ENCODE results near the gene RNF26.

The RNF26 gene

GRCh38 chr11:119322921-119323531, 11.3 kb upstream of the RNF26 start:
- ChIA-PET CTCF (interaction anchor here (0.6 to 15.8 kb wide), 46 partner anchors 8 to 305 kb away, joined by 3 to 151 read pairs (median 5); partner anchors contain the start of genes C1QTNF5, C2CD2L, CBL and RNF26), POLR2A (interaction anchor here (1.4 kb wide), 1 partner anchor 11 kb away, joined by 5 read pairs; the partner anchor contains the start of gene RNF26)
- Histone ChIP-seq H3K4me3 (ENCODE audit: low read depth, low read length) (no peak overlapping the region), H3K9me3 (ENCODE audit: control insufficient read depth, insufficient read depth, low read depth, low read length) (no peaks in the 10 kb centered on the region), H3K36me3 (ENCODE audit: control insufficient read depth in 2 of 2, insufficient read depth in 1 of 2, low read length in 2 of 2) (no peaks in the 10 kb centered on the region), H3K4me1 (ENCODE audit: control insufficient read depth, insufficient read depth, low read length) (no peaks in the 10 kb centered on the region; the same call in 1 of the 2 replicates), H3K27ac (ENCODE audit: extremely low read depth, low read depth, low read length) (no peak overlapping the region)
- TF ChIP-seq ZNF174 (tag by site-specific recombination; IDR thresholded peaks at IDR 0.05) = no peak
- TF ChIP-seq, protein P1, sequence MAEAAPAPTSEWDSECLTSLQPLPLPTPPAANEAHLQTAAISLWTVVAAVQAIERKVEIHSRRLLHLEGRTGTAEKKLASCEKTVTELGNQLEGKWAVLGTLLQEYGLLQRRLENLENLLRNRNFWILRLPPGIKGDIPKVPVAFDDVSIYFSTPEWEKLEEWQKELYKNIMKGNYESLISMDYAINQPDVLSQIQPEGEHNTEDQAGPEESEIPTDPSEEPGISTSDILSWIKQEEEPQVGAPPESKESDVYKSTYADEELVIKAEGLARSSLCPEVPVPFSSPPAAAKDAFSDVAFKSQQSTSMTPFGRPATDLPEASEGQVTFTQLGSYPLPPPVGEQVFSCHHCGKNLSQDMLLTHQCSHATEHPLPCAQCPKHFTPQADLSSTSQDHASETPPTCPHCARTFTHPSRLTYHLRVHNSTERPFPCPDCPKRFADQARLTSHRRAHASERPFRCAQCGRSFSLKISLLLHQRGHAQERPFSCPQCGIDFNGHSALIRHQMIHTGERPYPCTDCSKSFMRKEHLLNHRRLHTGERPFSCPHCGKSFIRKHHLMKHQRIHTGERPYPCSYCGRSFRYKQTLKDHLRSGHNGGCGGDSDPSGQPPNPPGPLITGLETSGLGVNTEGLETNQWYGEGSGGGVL (tag by site-specific recombination; IDR thresholded peaks at IDR 0.05) = no peak
- TF ChIP-seq ZNF239 (tag by site-specific recombination; IDR thresholded peaks at IDR 0.05) = no peak
- no peak for TF ChIP-seq ZNF514 (tag by site-specific recombination; IDR thresholded peaks at IDR 0.05)
- TF ChIP-seq ZBTB8A (tag by site-specific recombination; IDR thresholded peaks at IDR 0.05) = no peak
- TF ChIP-seq, protein P2, sequence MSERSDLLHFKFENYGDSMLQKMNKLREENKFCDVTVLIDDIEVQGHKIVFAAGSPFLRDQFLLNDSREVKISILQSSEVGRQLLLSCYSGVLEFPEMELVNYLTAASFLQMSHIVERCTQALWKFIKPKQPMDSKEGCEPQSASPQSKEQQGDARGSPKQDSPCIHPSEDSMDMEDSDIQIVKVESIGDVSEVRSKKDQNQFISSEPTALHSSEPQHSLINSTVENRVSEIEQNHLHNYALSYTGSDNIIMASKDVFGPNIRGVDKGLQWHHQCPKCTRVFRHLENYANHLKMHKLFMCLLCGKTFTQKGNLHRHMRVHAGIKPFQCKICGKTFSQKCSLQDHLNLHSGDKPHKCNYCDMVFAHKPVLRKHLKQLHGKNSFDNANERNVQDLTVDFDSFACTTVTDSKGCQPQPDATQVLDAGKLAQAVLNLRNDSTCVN (tag by site-specific recombination; optimal IDR thresholded peaks at IDR 0.05) = no peak
- TF ChIP-seq IKZF3 (tag by site-specific recombination; IDR thresholded peaks at IDR 0.05) = no peak
- no peak for TF ChIP-seq SP7 (tag by site-specific recombination; IDR thresholded peaks at IDR 0.05)
- no peak for TF ChIP-seq ZBTB17 (tag by site-specific recombination; IDR thresholded peaks at IDR 0.05)
- TF ChIP-seq ZIC2 (tag by site-specific recombination; IDR thresholded peaks at IDR 0.05) = no peak
- TF ChIP-seq ZNF121 (tag by site-specific recombination; IDR thresholded peaks at IDR 0.05) = no peak

- H3K4me3 ChIP-seq (ENCODE audit: low read depth, low read length) = no peak overlapping the region
- ChIA-PET POLR2A (interaction anchor here (1.0 to 1.4 kb wide), 3 partner anchors 11 to 229 kb away, joined by 3 to 5 read pairs (median 4); partner anchors contain the start of gene RNF26), CTCF (interaction anchor here (0.6 to 15.8 kb wide), 55 partner anchors 9 to 1312 kb away, joined by 3 to 151 read pairs (median 5); partner anchors contain the start of genes C1QTNF5, C2CD2L, CBL and RNF26)
- no peaks in the 10 kb centered on the region; the same call in 1 of the 2 replicates for H3K4me1 ChIP-seq (ENCODE audit: control insufficient read depth, insufficient read depth, low read length)
- H3K9me3 ChIP-seq (ENCODE audit: control insufficient read depth, insufficient read depth, low read depth, low read length) = no peaks in the 10 kb centered on the region
- no peak overlapping the region for H3K27ac ChIP-seq (ENCODE audit: extremely low read depth, low read depth, low read length)
- no peaks in the 10 kb centered on the region for H3K36me3 ChIP-seq (ENCODE audit: control insufficient read depth in 2 of 2, insufficient read depth in 1 of 2, low read length in 2 of 2)
- peak; percentile 17; the same call in 1 of the 2 replicates for TF ChIP-seq TRIM28 (IDR thresholded peaks at IDR 0.05; ENCODE audit: borderline replicate concordance, low read length)
- no peak for TF ChIP-seq ZNF658 (tag by site-specific recombination; IDR thresholded peaks at IDR 0.05)
- no peak for TF ChIP-seq ZSCAN5A (tag by site-specific recombination; IDR thresholded peaks at IDR 0.05)
- TF ChIP-seq ZSCAN30 (tag by site-specific recombination; IDR thresholded peaks at IDR 0.05) = peak; percentile 29; the same call in 1 of the 2 replicates
- no peak for TF ChIP-seq ZBTB21 (tag by site-specific recombination; IDR thresholded peaks at IDR 0.05)
- peak; percentile 55 for TF ChIP-seq EGR2 (tag by site-specific recombination; IDR thresholded peaks at IDR 0.05; ENCODE audit: low read depth)
- TF ChIP-seq, protein P3, sequence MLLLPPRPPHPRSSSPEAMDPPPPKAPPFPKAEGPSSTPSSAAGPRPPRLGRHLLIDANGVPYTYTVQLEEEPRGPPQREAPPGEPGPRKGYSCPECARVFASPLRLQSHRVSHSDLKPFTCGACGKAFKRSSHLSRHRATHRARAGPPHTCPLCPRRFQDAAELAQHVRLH (tag by site-specific recombination; IDR thresholded peaks at IDR 0.05) = peak; percentile 93
- peak; percentile 64 for TF ChIP-seq ZNF654 (tag by site-specific recombination; IDR thresholded peaks at IDR 0.05; ENCODE audit: low read depth)
- TF ChIP-seq SP7 (tag by site-specific recombination; IDR thresholded peaks at IDR 0.05) = peak; percentile 39; the same call in 1 of the 2 replicates
- peak; percentile 99 for TF ChIP-seq ZNF16 (tag by site-specific recombination; IDR thresholded peaks at IDR 0.05; ENCODE audit: low read depth)
- no peak for TF ChIP-seq ZNF37A (tag by site-specific recombination; IDR thresholded peaks at IDR 0.05)
- no peak for TF ChIP-seq ZNF114 (tag by site-specific recombination; IDR thresholded peaks at IDR 0.05)
- no peak for TF ChIP-seq ZNF555 (tag by site-specific recombination; conservative IDR thresholded peaks at IDR 0.05)
- TF ChIP-seq ZBTB20 (tag by site-specific recombination; IDR thresholded peaks at IDR 0.05) = no peak
- no peak for TF ChIP-seq ZNF510 (tag by site-specific recombination; IDR thresholded peaks at IDR 0.05; ENCODE audit: insufficient replicate concordance)
- no peak for TF ChIP-seq ZNF324 (tag by site-specific recombination; IDR thresholded peaks at IDR 0.05)
- TF ChIP-seq KLF8 (tag by site-specific recombination; IDR thresholded peaks at IDR 0.05) = 0 out of 2 replicates have a peak, but pooled peaks have one; percentile 40
- TF ChIP-seq CTCF (tag by site-specific recombination; IDR thresholded peaks at IDR 0.05) = peak; percentile 44; the same call in 1 of the 2 replicates
Observed at GRCh38 chr11:119323532-119324033, 10.7 kb upstream of the RNF26 start.

Data from HEK293 (cell line).